Sigmoid colon (tissue), 7 donors: ENCODE results near the gene RRP9. TPM values are rescaled to one million over a fixed set of nuclear protein-coding genes. Genes with fewer than 3 reads are reported as not detected.

Experiments used
- DNase-seq: peaks from one replicate; pipeline ENCODE4 v3.0.0-alpha.2; 2019
- H3K27ac ChIP-seq, 4 donors: fragments of 200-600 bp; sonication (generic); one replicate each; pipeline ENCODE4 v1.5.1; 2016 to 2019; ENCODE audit warnings: mild to moderate bottlenecking in 1 of 4
- H3K27me3 ChIP-seq, 3 donors: fragments of 200-600 bp; sonication (generic); one replicate each; pipeline ENCODE4 v1.5.1; 2019; ENCODE audit warnings: mild to moderate bottlenecking in 1 of 3
- H3K36me3 ChIP-seq, 4 donors: fragments of 200-600 bp; sonication (generic); one replicate each; pipeline ENCODE4 v1.5.1; 2016 to 2019
- H3K4me1 ChIP-seq, 4 donors: fragments of 200-600 bp; sonication (generic); one replicate each; pipeline ENCODE4 v1.5.1; 2017 to 2019
- H3K4me3 ChIP-seq, 4 donors: fragments of 200-600 bp; sonication (generic); one replicate each; pipeline ENCODE4 v1.5.1; 2017 to 2019; ENCODE audit warnings: mild to moderate bottlenecking in 2 of 4, moderate library complexity in 1 of 4
- H3K9me3 ChIP-seq, 4 donors: fragments of 200-600 bp in 3 of 4; sonication (generic) in 3 of 4; one replicate each; pipeline versions ENCODE4 v1.5.1 to v1.6.1; 2013 to 2019
- CTCF ChIP-seq, 4 experiments: fragments of 450-650 bp in 3 of 4; fragments of 200-600 bp in 1 of 4; IDR thresholded peaks; one replicate each; pipeline ENCODE4 v1.5.1; 2016 to 2019; ENCODE audit warnings: antibody characterized with exemption in 4 of 4, mild to moderate bottlenecking in 3 of 4, moderate library complexity in 2 of 4
- EP300 ChIP-seq, 4 donors: sonication (generic); formaldehyde crosslinking; IDR thresholded peaks; one replicate each; pipeline ENCODE4 v1.6.1; 2017; ENCODE audit warnings: antibody characterized with exemption in 4 of 4
- POLR2A ChIP-seq, 2 donors: fragments of 450-650 bp; IDR thresholded peaks; one replicate each; pipeline ENCODE4 v1.6.1; 2016; ENCODE audit warnings: antibody characterized with exemption in 2 of 2, mild to moderate bottlenecking in 2 of 2, moderate library complexity in 2 of 2
- POLR2AphosphoS5 ChIP-seq, 4 donors: sonication (generic); formaldehyde crosslinking; IDR thresholded peaks; one replicate each; pipeline ENCODE4 v1.6.1; 2017; ENCODE audit warnings: antibody characterized with exemption in 4 of 4
- WGBS, 2 donors: extraction: QIAGEN DNeasy Blood & Tissue Kit; methylation state at CpG; one replicate each; pipeline ENCODE4 v1.1.7; 2013; 5-methylcytosine and 5-hydroxymethylcytosine counted together
- intact Hi-C: fragments of 100-400 bp; cut with DNase I; formaldehyde crosslinking; loops from one replicate; pipeline ENCODE4 v1.15.1; 2023
- polyA plus RNA-seq, 3 donors: library from polyadenylated mRNA; stranded (reverse); fragments of 200-250 nt; gene quantifications; one replicate each; pipeline ENCODE4 v1.2.3, GENCODE V29; 2013
- total RNA-seq, 4 donors: library from RNA; depleted of rRNA; stranded (reverse); fragments of >200 nt; gene quantifications; one replicate each; pipeline ENCODE4 v1.1.0, GENCODE V29; 2016
- donor health status: healthy with polysubstance abuse.
- donor health status: Bipolar disorder and iron deficiency.
- donor health status: healthy.

The RRP9 gene
- total and polyA plus RNA-seq, 7 donors: 6.4 to 29.0 (median 12.5) TPM

DNA sequence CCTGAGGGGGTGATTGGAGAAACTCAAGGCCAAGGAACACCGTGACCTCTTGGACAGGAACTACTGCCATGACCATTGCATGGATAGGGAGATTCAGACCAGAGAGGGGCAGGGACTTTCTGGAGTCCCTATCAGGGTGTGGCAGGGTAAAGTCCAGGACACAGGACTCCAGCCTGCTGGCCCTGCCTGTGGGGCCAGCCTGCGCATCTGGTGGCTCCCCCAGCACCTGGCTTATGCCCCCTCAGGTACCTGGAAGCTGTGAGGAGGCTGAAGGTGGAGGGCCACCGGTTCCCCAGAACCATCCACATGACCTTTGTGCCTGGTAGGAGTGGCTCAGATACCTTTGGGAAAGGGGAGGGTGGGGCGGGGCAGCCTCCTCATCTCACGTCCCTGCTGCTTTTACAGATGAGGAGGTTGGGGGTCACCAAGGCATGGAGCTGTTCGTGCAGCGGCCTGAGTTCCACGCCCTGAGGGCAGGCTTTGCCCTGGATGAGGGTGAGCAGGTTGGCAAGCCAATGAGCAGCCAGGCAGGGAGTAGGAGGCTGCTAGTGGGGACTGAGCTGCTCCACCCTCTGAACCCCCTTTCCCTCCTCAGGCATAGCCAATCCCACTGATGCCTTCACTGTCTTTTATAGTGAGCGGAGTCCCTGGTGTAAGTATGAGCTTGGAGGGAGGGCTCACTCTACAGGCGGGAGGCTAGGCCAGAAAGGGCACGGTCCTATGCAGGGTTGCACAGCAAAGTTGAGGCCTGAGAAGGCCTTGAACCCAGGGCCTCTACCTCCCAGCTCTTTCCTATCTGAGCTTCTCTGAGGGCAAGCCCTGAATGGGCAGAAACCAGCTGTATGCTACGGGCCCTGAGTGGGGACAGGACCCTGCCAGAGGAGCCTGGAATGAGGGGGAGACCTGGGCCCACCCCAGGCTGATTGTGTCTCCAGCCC, 44.6 kb upstream of the RRP9 start:
- WGBS, 2 donors: 43 to 75% methylated on average over 12 of the region's 12 CpGs
- Histone ChIP-seq H3K4me1 (peaks cover 0 to 31% (median 21%) of the 10 kb centered on the region in 4 donors), H3K9me3 (no peaks in the 10 kb centered on the region), H3K36me3 (peaks cover 0 to 2% (median 0%) of the 10 kb centered on the region in 4 donors), H3K4me3 (no peak overlapping the region), H3K27me3 (no peaks in the 10 kb centered on the region), H3K27ac (no peak overlapping the region)
- no peak for DNase-seq
- intact Hi-C loops: no loop called here
- TF ChIP-seq POLR2A (IDR thresholded peaks at IDR 0.05): no peak
- no peak for TF ChIP-seq EP300 (IDR thresholded peaks at IDR 0.05)
- TF ChIP-seq POLR2AphosphoS5 (IDR thresholded peaks at IDR 0.05): no peak
- no peak for TF ChIP-seq CTCF (IDR thresholded peaks at IDR 0.05)

- Histone ChIP-seq H3K4me1 (peaks cover 0 to 31% (median 21%) of the 10 kb centered on the region in 4 donors), H3K9me3 (no peaks in the 10 kb centered on the region), H3K36me3 (peaks cover 0 to 6% (median 0%) of the 10 kb centered on the region in 4 donors), H3K27me3 (no peaks in the 10 kb centered on the region), H3K4me3 (no peak overlapping the region), H3K27ac (no peak overlapping the region)
- no peak for DNase-seq
- intact Hi-C loops: no loop called here
- no peak for TF ChIP-seq POLR2A (IDR thresholded peaks at IDR 0.05)
- TF ChIP-seq POLR2AphosphoS5 (IDR thresholded peaks at IDR 0.05): no peak
- TF ChIP-seq CTCF (IDR thresholded peaks at IDR 0.05): no peak
- TF ChIP-seq EP300 (IDR thresholded peaks at IDR 0.05): no peak
- WGBS, 2 donors: 90 to 93% methylated on average over 6 of the region's 6 CpGs
Measured at GRCh38 chr3:51985063-51985462, 43.4 kb upstream of the RRP9 start.

GRCh38 chr3:51984269-51984647, 42.6 kb upstream of the RRP9 start:
- H3K27ac ChIP-seq: peak overlapping the region; percentile 93 to 96 (median 94)
- peaks cover 0 to 7% (median 0%) of the 10 kb centered on the region in 4 donors for H3K36me3 ChIP-seq
- intact Hi-C loops: no loop called here
- H3K9me3 ChIP-seq: no peaks in the 10 kb centered on the region
- TF ChIP-seq POLR2AphosphoS5 (IDR thresholded peaks at IDR 0.05) (no peak), POLR2A (IDR thresholded peaks at IDR 0.05) (no peak), CTCF (IDR thresholded peaks at IDR 0.05) (no peak), EP300 (IDR thresholded peaks at IDR 0.05) (no peak)
- H3K27me3 ChIP-seq: no peaks in the 10 kb centered on the region
- peaks cover 0 to 26% (median 21%) of the 10 kb centered on the region in 4 donors for H3K4me1 ChIP-seq
- H3K4me3 ChIP-seq: no peak overlapping the region
- DNase-seq: no peak

DNA sequence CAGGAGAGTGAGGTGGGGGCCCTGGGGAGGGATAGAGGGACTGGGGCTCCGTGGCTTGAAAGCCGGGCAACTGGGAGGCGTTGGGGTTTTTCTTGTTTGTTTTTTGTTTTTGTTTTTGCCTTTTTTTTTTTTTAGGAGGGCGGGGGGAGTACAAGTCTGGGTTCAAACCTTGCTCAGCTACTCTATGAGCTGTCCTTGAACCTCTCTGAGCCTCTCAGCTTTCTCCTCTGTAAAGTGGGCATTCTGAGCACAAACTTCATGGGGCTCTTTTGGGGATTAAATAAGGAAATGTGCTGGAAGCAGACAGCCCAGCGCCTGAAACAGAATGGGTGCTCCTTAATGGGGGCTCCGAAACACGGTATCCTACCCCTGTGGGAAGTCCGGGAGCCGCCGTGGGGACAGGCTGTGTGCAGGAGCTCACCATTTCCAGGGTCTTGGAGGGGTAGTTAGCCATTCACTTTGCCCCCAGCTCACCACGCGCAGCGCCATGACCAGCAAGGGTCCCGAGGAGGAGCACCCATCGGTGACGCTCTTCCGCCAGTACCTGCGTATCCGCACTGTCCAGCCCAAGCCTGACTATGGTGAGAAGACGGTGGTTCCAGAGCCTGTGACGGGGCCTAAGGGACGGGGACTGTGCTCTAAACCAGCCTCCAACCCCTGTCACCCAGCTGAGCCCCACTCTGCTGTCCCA, 42.0 kb upstream of the RRP9 start:
- Histone ChIP-seq H3K9me3 (no peaks in the 10 kb centered on the region), H3K27me3 (no peaks in the 10 kb centered on the region), H3K36me3 (peaks cover 0 to 7% (median 0%) of the 10 kb centered on the region in 4 donors), H3K27ac (peak overlapping the region; percentile 93 to 96 (median 94)), H3K4me1 (peaks cover 0 to 26% (median 21%) of the 10 kb centered on the region in 4 donors), H3K4me3 (peak overlapping the region; percentile 46 to 72 (median 59))
- no peak for DNase-seq
- WGBS, 2 donors: 71 to 74% methylated on average over 22 of the region's 22 CpGs
- TF ChIP-seq EP300 (IDR thresholded peaks at IDR 0.05) (no peak), POLR2A (IDR thresholded peaks at IDR 0.05) (no peak), CTCF (IDR thresholded peaks at IDR 0.05) (no peak), POLR2AphosphoS5 (IDR thresholded peaks at IDR 0.05) (no peak)
- intact Hi-C loops: no loop called here
